GM19468 (cell line): ENCODE measurements around the gene HRCT1.
"Not testable (repeated sequence)": the region's sequence is repeated elsewhere in the genome, so short reads cannot be mapped to it uniquely, and the experiment has no call there.

Experiments
- ATAC-seq: cut with Tn5 transposase; IDR thresholded peaks from one replicate; pipeline ENCODE4 v1.9.1; 2021; ENCODE audit warnings: mild to moderate bottlenecking, moderate library complexity, moderate number of reproducible peaks; ENCODE audit not compliant: unreplicated experiment; ENCODE audit errors: extremely low read depth

Gene HRCT1

DNA sequence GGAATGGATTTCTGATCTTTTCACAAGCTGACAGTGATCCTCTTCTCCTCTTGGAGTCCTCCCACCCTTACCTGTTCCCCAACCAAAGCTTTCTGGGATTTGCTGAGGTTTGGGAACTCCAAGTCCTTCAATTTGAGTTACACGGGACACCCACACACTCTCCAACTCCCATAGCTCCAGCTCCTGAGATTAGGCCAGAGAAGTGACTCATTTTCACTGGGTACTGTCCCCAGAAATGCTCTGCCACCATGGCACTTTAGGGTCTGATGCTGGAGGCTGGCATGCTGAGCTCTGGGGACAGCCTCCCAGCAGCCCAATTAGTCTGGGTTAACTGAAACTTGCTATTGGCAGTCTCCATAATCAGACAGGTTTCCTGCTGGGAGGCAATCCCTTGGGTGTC, 14.0 kb upstream of the HRCT1 start:
- ATAC-seq = no peak

DNA sequence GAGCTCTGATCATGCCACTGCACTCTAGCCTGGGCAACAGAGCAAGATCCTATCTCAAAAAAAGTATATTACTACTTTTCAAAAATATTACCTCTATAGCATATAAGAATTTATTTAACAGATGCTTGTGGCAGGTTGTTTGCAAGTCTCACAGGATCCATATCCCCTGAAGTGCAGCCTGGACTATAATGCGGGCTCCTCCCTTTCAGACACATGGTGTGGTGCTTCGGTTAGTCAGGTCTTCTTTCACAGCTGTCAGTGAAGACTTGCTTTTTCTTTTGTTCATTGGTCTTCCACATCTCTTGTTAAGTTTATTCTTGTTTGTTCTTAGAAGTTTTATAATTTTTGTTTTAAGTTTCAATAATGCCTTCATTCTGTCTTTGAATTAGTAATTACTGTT, 9.4 kb upstream of the HRCT1 start:
- ATAC-seq = no peak

DNA sequence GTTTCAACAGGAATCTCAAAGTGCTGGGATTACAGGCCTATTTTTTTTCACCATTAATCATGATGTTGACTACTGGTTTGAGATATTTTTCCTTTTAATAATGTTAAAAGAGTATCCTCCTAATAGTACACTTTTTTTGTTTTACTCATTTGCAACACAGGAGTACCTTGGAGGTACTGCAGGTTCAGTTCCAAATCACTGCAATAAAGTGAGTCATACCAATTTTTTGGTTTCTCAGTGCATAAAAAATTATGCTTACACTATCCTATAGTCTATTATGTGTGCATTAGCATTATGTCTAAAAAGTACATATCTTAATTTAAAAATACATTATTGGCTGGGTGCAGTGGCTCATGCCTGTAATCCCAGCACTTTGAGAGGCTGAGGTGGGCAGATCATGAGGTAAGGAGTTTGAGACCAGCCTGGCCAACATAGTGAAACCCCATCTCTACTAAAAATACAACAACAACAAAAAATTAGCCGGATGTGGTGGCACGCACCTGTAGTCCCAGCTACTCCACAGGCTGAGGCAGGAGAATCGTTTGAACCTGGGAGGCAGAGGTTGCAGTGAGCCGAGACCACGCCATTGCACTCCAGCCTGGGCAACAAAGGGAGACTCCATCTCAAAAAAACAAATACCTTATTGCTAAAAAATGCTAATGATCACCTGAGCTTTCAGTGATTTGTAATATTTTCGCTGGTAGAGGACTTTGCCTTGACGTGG, 8.5 kb upstream of the HRCT1 start:
- not testable (repeated sequence) for ATAC-seq

DNA sequence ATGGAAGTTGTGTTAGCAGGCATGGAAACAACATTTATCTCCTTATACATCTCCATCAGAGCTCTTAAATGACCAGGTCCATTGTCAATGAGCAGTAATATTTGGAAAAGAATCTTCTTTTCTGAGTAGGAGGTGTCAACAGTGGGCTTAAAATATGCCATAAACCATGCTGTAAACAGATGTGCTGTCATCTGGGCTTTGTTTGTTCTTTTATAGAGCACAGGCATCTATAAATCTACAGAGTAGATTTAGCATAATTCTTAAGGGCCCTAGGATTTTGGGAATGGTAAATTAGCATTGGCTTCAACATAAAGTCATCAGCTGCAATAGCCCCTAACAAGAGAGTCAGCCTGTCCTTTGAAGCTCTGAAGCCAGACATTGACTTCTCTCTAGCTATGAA, 7.7 kb upstream of the HRCT1 start:
- no peak for ATAC-seq

DNA sequence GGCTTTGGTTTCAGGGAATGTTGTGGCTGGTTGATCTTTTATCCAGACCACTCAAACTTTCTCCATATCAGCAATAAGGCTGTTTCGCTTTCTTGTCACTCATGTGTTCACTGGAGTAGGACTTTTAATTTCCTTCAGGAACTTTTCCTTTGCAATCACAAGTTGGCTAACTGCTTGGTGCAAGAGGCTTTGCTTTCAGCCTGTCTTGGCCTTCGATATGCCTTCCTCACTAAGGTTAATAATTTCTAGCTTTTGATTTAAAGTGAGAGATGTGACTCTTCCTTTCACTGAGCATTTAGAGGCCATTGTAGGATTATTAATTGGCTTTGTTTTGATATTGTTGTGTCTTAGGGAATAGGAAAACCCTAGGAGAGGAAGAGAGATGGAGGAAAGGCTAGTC, 7.0 kb upstream of the HRCT1 start:
- ATAC-seq = no peak

DNA sequence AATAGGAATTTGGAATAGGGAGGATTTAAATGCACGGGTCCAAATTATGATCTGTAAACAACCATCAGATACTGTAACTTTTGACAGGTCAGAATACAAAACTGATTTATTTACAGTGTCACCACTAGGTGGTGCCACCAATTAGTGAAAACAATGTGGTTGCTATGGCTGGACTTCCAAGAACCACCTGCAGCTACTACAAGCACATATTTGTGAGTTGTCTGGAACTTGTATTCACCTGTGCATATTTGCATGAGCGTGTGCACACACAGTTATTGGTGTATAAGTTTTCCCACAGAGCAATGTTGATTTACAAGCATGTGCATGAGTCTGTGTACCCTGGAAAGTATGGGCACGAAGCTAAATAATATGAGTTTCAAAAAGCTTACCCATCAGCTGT, 3.0 kb upstream of the HRCT1 start:
- no peak for ATAC-seq

DNA sequence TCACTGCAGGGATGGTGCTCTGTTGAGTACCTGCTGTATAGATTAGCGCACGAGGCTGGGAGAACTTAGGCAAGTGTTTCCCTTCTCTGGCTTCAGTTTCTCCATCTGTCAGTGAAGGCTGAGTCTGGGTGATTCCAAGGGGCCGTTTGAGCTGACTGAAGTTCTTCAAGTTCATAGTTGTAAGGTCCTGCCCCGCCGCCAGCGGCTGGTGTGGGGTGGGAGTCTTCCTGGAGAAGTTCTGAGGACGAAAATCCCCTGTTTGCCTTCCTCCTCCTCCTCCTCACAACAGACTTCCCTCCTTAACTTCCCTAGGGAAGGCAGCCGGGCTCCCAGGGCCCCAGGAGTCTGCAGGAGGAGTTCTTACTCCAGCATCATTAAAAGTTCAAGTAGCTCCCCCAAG, 1.7 kb upstream of the HRCT1 start:
- no peak for ATAC-seq

DNA sequence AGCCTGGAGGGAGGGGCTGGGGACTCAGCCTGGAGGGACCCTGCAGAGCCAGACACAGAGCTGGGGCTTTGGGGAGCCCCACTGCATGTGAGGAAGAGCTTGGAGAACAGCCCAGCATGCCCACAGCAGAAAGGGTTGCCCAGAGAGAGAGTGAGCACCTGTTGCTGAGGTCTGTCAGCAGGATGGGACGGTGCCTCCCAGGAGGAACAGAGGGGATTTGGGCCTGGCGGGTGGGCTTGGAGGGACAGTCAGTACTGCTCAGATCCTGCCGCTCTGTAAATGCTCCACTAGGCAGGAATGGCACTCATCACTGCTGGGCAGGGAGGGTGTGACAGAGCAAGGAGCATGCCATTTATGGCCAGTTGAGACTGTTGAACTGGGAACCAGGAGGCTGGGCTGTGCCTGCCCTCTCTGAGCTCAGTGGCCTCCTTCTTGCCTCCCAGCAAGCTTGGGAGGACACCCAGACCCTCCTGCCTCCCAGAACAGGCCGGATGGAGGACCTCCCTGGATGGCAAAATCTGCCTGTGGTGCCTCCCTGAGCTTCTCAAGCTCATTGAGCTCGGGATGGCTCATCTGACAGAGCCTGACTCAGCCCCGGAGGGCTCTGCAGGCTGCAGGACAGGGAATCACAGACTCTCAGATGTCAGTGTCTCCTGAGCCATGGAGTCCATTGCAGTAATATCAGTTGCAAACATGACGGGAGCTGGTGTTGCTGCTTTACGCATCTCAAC, 786 bp upstream of the HRCT1 start:
- no peak for ATAC-seq

DNA sequence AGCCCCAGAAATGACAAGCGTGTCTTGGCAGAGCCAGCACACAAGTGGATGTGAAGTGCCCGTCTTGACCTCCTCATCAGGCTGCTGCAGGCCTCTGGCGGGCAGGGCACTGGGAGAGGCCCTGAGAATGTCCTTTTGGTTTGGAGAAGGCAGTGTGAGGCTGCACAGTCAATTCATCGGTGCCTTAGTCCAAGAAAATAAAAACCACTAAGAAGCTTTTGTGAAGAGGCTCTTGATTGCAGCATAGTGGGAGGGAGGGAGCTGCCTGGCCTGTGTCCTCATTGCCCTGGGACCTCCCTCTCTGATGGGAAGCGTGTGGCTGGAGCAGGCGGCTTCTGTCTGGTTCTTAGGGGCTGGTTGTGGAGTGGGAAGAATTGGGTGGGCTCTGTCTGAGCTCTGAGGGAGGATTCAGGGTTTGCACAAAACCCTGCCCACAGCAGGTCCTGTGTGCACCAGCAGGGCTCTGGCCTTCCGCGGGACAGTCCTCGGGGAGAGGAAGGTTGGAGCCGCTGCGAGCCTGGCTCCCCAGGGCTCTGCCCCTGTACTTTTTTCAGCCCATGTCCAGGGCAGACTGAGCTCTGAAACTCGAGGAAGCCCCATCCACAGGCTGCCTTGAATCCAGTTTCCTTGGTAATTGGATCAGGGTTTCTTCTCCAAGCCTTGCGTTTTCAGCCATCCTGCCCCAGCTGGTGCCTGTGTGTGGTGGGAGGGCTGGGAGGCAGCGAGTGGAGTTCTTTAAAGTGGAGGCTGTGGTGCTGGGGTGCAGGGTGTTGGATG, 1.1 kb downstream of the HRCT1 start:
- no peak for ATAC-seq

DNA sequence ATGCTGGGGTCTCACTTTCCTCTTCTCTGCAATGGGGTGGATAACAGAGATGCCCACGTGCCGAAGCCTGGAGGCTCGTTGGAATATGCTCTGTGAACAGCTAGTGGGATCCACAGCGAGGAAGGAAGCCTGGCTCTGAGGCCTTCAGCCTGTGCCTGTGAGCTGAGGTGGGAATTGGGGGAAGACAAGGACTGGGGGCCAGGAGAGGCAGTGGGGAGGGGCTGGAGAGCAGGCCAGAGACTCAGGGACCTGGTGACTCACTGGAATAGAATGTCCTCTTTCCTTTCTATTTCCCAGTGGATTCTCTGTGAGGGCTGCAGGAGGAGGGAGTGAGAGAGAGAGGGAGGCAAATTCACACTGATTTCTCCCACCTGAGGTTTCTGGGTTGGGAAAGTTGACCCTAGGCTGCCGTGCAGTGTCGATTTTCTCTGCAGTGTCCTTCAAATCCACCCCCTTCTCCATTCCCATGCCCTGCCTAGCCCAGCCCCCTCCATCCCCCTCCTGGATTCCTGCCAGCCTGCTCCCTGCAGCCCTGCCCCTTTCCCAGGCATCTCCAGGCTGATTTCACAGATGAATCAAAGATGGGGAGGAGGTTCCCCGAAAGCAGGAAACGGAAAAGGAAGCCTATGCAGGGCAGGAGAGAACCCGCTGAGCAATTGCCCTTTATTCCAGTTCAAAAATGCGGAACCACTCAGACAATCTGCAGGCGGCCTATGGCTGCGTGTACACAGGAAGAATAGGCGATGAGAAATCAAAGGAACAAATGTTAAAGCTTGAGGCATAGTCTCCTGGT, 1.9 kb downstream of the HRCT1 start:
- no peak for ATAC-seq

DNA sequence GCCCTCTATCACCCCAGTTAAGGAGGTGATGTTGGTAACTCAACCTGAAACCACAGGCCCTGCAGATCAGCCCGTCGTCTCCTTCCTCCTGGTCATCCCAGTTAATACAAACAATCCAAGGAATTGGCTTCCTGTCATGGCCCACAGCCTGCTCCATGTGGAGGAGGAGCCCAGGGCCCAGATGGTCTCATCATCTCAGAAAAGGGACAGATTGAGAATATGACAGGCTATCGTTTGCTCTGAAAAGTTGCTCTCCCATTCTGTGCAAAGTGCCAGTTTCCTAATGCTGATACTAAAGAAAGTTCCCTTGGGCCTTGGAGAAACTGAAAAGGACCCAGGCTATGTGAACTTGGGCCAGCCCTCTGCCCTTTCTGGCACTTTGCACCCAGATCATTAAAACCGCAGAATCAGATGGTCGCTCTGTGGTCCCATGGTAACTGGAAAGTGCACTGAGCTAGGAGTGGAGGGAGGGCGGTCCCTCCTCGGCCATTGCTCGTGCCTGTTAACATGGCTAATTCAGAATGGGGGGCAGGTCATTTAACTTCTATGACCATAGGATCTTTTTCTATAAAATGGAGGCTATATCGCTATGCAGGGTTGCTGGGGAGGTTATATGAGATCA, 2.6 kb downstream of the HRCT1 start:
- no peak for ATAC-seq

DNA sequence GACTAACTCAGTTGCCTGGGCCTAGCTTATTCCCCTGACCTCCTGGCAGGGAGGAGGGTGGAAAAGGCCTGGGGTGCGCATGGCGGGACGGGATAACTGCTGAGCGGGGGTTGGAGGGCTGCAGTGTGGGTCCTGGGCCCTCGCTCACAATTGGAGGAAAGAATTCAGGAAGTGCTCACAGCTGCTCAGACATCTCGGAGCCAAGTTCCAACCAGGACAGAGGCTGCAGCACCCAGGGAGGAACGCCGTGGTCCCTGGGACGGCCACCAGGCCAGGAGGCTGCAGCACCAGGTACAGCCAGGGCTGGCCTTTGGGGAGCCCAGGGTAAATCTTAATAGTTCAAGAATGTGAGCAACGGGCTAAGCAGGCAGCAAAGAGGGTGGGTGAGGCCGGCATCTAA, 3.3 kb downstream of the HRCT1 start, which contains the start of gene SPAAR:
TSS of gene SPAAR (plus strand) at position 217 of the 400 bp plus-strand sequence. CDS start 974 bp downstream, outside the sequence.
- ATAC-seq = no peak

DNA sequence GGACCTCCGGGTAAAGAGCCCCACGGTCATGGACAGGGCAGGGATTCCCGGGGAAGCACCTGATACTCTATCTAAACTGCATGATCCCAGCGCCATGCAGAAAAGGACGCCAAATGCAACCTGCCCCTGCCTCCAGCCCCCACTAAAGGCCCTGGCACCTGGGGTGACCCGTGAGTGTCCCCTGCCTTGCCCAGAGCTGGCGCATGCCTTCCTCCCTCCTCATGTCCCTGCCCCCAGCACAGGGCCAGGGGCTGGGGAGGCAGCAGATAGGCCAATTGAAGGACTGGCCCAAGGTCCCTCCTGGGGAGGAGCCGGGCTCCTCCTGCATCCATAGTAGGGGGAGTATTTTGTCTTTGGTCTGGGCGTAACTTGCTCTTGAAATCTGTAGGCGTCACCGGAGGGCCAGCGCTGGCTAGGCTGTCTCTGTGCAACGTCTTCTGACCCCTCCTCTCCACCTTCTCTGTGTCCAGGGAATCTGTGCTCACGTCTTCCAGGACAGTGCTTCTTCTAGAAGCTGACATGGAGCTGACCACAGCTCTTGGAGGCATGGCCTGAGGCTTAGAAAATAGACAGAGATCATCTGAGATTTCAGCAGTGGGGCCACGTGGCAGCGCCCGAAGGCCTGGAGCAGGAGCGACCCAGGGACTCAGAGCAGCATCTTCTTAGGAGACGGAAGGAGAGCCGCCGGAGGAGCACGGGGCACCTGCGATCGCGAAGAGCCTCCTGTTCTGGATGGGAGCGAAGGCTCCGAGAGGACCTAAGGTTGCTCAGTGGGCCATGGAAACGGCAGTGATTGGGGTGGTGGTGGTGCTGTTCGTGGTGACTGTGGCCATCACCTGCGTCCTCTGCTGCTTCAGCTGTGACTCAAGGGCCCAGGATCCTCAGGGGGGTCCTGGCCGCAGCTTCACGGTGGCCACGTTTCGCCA, 3.9 kb downstream of the HRCT1 start:
- ATAC-seq = no peak

DNA sequence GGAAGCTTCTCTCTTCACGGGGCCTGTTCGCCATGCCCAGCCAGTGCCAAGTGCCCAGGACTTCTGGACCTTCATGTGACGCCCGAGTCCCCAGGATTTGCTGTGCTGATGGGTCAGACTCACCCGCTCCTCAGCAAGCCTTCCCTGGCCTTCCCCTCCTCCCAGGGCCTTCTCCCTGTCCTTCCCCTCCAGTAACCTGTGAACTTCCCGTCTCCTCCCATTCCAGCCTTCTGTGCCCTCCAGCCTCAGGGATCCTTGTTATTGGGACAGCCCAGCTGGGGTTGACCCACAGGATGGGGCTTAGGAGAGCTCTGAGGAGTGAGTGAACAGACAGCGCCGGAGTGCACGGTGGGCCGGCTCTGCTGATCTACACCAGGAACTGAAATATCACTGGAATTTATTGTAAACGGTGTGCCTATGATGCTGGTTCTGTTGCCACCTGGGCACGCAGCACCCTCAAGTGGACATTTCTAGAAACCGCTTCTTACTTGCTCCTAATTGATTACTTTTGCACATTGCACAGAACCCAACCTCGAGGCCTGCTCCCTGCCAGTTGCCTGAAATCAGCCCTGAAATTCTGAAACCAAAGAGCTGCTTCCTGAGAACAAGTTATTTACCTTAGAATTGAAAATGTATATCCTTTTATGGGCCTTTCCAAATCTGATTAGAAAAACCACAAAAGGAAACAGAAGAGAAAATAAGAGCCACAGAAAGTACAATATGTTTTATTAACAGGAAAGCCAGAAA, 4.8 kb downstream of the HRCT1 start:
- ATAC-seq = no peak

DNA sequence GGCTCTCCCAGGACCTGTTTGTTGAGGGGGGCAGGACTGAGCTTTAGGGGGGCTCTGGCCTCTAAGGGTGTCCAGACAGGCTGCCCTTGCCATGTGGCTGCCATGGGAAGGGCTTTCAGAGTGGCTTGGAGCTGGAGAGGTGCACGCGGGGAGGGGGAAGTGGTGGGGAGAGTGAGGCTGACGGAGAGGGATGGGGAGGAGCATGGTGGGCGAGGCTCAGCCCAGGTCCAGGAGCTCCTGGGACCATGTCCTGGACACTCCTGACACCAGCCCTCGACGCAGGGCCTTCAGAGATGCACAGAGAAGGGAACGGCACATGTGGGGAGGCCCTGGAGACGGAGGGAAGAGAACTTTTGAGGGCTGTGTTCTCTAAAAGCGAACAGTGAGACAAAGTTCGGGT, 5.7 kb downstream of the HRCT1 start:
- ATAC-seq = no peak

DNA sequence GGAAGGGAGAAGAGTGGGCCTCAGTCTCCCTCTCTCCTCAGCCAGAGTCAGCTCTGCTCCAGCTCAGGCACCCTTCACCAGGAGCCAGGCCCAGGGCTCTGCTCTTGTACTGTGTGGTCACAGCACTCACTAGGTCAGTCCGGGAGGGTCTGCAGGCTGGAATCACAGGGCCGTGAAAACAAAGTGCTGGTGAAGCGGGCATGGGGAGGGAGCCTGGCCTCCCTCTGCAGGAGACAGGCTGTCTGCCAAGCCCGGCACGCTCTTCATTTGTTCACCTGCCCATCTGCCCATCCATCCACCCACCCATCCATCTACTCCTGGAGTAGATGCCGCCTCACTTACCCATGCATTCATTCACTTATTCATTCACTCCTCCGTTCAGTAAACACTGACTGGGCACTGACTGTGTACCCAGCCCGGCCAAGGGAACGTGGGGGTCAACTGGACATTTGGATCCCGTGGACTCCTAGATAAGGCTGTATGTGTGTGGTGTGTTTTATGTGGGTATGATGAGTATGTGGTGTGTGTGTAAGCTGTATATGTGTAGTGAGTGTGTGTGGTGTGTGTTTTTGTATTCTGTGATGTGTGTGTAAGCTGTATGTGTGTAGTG, 6.9 kb downstream of the HRCT1 start:
- ATAC-seq = no peak

DNA sequence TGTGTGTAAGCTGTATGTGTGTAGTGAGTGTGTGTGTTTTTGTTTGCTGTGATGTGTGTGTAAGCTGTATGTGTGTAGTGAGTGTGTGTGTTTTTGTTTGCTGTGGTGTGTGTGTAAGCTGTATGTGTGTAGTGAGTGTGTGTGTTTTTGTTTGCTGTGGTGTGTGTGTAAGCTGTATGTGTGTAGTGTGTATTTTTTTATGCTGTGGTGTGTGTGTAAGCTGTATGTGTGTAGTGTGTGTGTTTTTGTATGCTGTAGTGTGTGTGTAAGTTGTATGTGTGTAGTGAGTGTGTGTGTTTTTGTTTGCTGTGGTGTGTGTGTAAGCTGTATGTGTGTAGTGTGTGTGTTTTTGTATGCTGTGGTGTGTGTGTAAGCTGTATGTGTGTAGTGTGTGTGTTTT, 7.4 kb downstream of the HRCT1 start:
- not testable (repeated sequence) for ATAC-seq
